GM21423 (cell line): ENCODE measurements around the gene GNRHR.

ENCODE experiments used
- ATAC-seq: cut with Tn5 transposase; IDR thresholded peaks from one replicate; pipeline ENCODE4 v1.9.1; 2021; ENCODE audit warnings: mild to moderate bottlenecking, moderate library complexity; ENCODE audit not compliant: unreplicated experiment

Gene GNRHR

DNA sequence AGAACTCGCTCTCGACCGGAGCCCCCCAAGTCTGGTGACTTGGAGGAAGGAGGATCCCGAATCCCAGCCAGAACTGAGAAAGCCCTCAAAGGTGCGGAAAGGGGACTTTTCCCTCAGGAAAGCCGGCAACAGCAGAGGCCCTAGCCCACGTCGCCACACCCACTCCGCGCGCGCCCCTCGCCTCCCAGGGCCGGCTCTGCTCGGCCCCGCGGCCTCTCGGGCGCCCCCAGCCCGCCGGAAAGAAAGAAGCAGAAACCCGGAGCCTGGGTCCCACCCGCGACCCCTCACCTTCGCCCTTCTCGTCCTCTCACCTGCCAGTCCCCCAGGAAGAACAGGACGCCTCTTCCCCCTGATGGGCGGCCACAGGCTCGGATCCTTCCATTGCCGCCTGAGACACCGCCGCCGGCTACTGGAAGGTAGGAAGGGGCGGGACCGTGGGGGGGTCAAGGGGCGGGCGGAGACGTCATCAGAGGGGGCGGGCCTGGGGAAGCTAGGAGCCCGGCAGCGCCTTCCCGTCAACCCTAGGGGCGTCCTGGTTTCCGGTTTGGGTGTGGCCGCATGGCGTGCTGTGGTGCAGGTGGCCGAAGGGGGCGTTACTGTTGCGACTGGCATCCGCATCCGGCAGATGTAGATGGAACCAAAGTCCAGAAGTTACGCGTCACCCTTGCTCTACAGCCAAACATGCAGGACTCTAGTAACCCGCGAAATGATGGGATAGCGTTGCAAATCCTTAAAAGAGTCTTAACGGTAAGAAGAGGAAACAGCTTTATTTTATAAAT is 53.3 kb downstream of the GNRHR start, which contains the start of gene UBA6:
TSS of gene UBA6 (minus strand) at position 418 of the 779 bp plus-strand sequence. CDS start at position 382, 36 bp downstream.
- ATAC-seq = peak; percentile 98

DNA sequence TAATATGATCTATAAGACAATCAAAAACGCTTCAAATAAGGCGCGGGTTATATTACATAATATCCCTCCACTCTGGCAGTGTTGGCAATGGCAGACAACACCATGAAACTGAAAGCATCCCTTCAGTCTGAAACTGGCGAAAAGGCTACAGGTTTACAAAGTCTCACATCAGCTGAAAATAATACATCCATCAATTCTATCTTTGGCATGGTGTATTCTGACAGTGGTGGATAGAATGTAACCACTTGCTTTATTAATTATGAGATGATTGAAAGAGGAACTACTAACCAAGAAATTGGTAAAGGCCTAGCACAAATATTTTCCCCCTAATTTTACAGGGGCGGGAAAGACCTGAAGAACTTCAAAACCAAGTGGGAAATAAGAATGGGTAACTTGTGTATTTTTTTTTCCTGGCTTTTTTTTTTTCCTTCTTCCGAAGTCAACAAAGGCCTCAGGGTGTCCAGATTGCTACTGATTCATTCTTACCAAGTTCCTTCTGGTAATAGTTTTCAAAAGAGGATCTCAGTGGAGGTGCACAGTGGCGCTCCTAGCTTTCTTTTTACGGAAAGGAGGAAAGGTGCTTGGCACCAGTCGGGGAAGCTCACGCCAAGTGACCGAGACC is 54.0 kb downstream of the GNRHR start:
- ATAC-seq = no peak

DNA sequence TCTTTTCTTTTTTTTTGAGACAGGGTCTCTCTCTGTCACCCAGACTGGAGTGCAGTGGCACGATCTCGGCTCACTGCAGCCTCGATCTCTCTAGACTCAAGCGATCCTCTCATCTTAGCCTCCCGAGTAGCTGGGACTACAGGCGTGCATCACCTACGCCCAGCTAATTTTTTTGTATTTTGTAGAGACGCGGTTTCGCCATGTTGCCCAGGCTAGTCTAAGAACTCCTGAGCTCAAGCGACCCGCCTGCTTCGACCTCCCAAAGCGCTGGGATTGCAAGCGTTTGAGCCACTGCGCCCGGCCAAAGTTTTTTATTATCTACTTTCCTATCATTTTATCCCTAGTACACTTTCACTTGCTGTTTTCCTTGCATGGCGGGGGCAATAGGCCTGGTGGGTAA is 54.6 kb downstream of the GNRHR start:
- no peak for ATAC-seq

DNA sequence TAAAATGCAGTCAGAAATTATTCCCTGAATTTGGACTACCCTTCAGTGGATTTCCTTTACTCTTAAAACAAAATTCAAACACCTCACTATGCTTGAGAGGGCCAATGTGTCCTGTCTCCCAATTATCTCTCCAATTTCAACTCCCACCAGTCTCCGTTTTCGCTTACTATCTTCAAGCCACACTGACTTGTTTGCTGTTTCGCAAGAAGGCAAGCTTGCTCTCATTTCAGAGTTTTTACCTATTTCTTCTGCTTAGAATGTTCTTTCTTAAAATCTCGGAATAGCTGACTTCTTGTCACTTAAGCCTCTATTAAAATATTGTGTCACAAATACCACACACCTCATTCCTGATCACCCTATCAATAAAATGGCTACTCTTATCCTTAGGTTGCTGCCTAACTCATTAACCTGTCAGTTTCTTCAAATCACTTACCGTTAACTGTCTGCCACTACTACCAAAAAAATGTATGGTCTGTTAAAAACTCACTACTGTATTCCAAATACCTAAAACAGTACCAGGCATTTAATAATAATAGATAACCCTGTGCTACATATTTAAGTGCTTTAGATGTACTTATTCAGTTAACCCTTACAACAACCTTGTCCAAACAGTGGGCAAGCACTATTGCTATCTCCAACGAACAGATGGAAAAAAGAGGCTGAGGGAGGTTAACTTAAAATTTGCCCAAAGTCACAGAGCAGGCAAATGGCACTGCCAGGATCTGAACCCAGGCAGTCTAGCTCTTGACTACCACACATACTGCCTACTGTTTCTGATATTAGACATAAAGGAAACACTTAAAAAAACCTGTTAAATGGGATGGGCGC is 56.1 kb downstream of the GNRHR start:
- ATAC-seq = no peak

DNA sequence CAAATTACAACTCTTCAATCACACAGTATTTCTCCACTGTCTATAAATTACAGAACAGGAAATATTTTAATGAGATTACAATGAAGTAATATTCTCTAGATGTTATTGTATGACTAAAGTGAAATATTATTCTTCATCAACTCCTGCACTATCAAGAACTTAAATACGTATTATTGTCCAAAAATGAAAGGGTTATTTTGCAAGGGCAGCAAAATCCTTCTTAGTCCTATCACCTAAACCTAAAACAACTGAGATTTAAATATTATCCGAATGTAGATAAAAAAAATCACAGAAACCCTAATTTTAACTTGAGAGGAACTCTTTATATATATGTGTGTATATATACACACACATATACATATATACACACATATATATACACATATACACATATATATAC is 58.1 kb downstream of the GNRHR start:
- ATAC-seq = no peak

DNA sequence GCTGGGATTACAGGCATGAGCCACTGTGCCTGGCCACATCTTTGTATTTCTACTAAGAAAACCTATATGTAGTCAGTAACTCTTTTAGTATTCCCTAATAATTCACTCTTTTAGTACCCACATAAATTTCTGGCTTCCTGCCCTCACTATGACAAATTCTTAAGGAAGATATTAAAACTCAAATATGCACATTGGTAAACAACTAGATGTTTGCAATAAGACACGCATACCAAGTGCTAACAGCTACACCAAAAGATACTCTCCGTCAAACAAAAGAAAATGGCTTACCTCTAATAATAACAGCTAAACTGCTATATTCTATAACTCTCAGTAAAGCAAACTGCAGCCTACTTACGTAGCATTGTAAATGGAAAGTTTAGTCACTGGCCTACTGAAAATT is 59.5 kb downstream of the GNRHR start:
- no peak for ATAC-seq

DNA sequence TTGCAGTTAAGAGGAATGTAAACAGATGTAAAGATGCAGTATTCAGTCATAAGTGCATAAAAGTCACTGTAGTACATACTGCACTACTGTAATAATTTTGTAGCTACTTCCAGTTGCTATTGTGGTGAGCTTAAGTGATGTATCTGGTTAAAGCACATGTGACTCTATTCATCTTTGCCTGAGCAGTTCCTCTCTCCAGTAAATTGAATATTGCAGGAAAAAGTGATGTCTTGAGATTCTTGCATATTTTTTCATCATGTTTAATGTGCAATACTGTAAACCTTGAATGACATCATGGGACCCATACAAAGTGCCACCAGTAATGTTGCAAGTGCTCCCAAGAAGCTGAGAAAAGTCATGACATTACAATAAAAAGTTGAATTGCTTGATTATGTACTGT is 62.9 kb downstream of the GNRHR start:
- ATAC-seq = no peak
